ENCODE data around the gene KIAA1217. TPM values are rescaled to one million over a fixed set of nuclear protein-coding genes. Genes with fewer than 3 reads are reported as not detected.

Gene KIAA1217
- total RNA-seq, 1 donor = 0.21 TPM

GRCh38 chr10:24418532-24418931 lies 209.6 kb downstream of the KIAA1217 start:
- H3K4me3 ChIP-seq (ENCODE audit: low read length) = no peak overlapping the region
- no peaks in the 10 kb centered on the region for H3K4me1 ChIP-seq (ENCODE audit: insufficient read depth, low read length)
- H3K9me3 ChIP-seq (ENCODE audit: low read depth, low read length) = no peaks in the 10 kb centered on the region
- H3K27me3 ChIP-seq (ENCODE audit: insufficient read depth, low read length) = no peaks in the 10 kb centered on the region

- H3K4me1 ChIP-seq (ENCODE audit: insufficient read depth, low read length) = no peaks in the 10 kb centered on the region
- no peaks in the 10 kb centered on the region for H3K9me3 ChIP-seq (ENCODE audit: low read depth, low read length)
- H3K27me3 ChIP-seq (ENCODE audit: insufficient read depth, low read length) = no peaks in the 10 kb centered on the region
- H3K4me3 ChIP-seq (ENCODE audit: low read length) = no peak overlapping the region
Observed at GRCh38 chr10:24419066-24419465, 210.1 kb downstream of the KIAA1217 start.

- Histone ChIP-seq H3K27me3 (ENCODE audit: insufficient read depth, low read length) (no peaks in the 10 kb centered on the region), H3K9me3 (ENCODE audit: low read depth, low read length) (no peaks in the 10 kb centered on the region), H3K4me3 (ENCODE audit: low read length) (no peak overlapping the region), H3K4me1 (ENCODE audit: insufficient read depth, low read length) (no peaks in the 10 kb centered on the region)
Observed at GRCh38 chr10:24425151-24425550, 216.2 kb downstream of the KIAA1217 start.

GRCh38 chr10:24427678-24428409 lies 218.9 kb downstream of the KIAA1217 start:
- no peaks in the 10 kb centered on the region for H3K4me1 ChIP-seq (ENCODE audit: insufficient read depth, low read length)
- no peaks in the 10 kb centered on the region for H3K27me3 ChIP-seq (ENCODE audit: insufficient read depth, low read length)
- H3K4me3 ChIP-seq (ENCODE audit: low read length) = no peak overlapping the region
- no peaks in the 10 kb centered on the region for H3K9me3 ChIP-seq (ENCODE audit: low read depth, low read length)

GRCh38 chr10:24428410-24428782 lies 219.5 kb downstream of the KIAA1217 start:
- no peaks in the 10 kb centered on the region for H3K9me3 ChIP-seq (ENCODE audit: low read depth, low read length)
- H3K4me3 ChIP-seq (ENCODE audit: low read length) = no peak overlapping the region
- no peaks in the 10 kb centered on the region for H3K4me1 ChIP-seq (ENCODE audit: insufficient read depth, low read length)
- H3K27me3 ChIP-seq (ENCODE audit: insufficient read depth, low read length) = no peaks in the 10 kb centered on the region

GRCh38 chr10:24430591-24430990 lies 221.7 kb downstream of the KIAA1217 start:
- Histone ChIP-seq H3K9me3 (ENCODE audit: low read depth, low read length) (no peaks in the 10 kb centered on the region), H3K4me1 (ENCODE audit: insufficient read depth, low read length) (no peaks in the 10 kb centered on the region), H3K27me3 (ENCODE audit: insufficient read depth, low read length) (no peaks in the 10 kb centered on the region), H3K4me3 (ENCODE audit: low read length) (no peak overlapping the region)

GRCh38 chr10:24432478-24433416 lies 223.8 kb downstream of the KIAA1217 start:
- no peaks in the 10 kb centered on the region for H3K4me1 ChIP-seq (ENCODE audit: insufficient read depth, low read length)
- H3K9me3 ChIP-seq (ENCODE audit: low read depth, low read length) = no peaks in the 10 kb centered on the region
- no peak overlapping the region for H3K4me3 ChIP-seq (ENCODE audit: low read length)
- H3K27me3 ChIP-seq (ENCODE audit: insufficient read depth, low read length) = no peaks in the 10 kb centered on the region

- no peaks in the 10 kb centered on the region for H3K27me3 ChIP-seq (ENCODE audit: insufficient read depth, low read length)
- no peaks in the 10 kb centered on the region for H3K4me1 ChIP-seq (ENCODE audit: insufficient read depth, low read length)
- no peak overlapping the region for H3K4me3 ChIP-seq (ENCODE audit: low read length)
- H3K9me3 ChIP-seq (ENCODE audit: low read depth, low read length) = no peaks in the 10 kb centered on the region
Observed at GRCh38 chr10:24433705-24434104, 224.8 kb downstream of the KIAA1217 start.

GRCh38 chr10:24434961-24435360 lies 226.0 kb downstream of the KIAA1217 start:
- Histone ChIP-seq H3K4me1 (ENCODE audit: insufficient read depth, low read length) (no peaks in the 10 kb centered on the region), H3K9me3 (ENCODE audit: low read depth, low read length) (no peaks in the 10 kb centered on the region)

GRCh38 chr10:24435374-24435773 lies 226.4 kb downstream of the KIAA1217 start:
- Histone ChIP-seq H3K9me3 (ENCODE audit: low read depth, low read length) (no peaks in the 10 kb centered on the region), H3K4me1 (ENCODE audit: insufficient read depth, low read length) (no peaks in the 10 kb centered on the region), H3K4me3 (ENCODE audit: low read length) (no peak overlapping the region), H3K27me3 (ENCODE audit: insufficient read depth, low read length) (no peaks in the 10 kb centered on the region)

More at GRCh38 chr10:24434961-24435360, 226.0 kb downstream of the KIAA1217 start:
- Histone ChIP-seq H3K27me3 (ENCODE audit: insufficient read depth, low read length) (no peaks in the 10 kb centered on the region), H3K4me3 (ENCODE audit: low read length) (no peak overlapping the region)

GRCh38 chr10:24437302-24437701 lies 228.4 kb downstream of the KIAA1217 start:
- H3K4me1 ChIP-seq (ENCODE audit: insufficient read depth, low read length) = no peaks in the 10 kb centered on the region
- no peaks in the 10 kb centered on the region for H3K9me3 ChIP-seq (ENCODE audit: low read depth, low read length)
- H3K27me3 ChIP-seq (ENCODE audit: insufficient read depth, low read length) = no peaks in the 10 kb centered on the region
- H3K4me3 ChIP-seq (ENCODE audit: low read length) = no peak overlapping the region

- Histone ChIP-seq H3K4me3 (ENCODE audit: low read length) (no peak overlapping the region), H3K9me3 (ENCODE audit: low read depth, low read length) (no peaks in the 10 kb centered on the region), H3K4me1 (ENCODE audit: insufficient read depth, low read length) (no peaks in the 10 kb centered on the region), H3K27me3 (ENCODE audit: insufficient read depth, low read length) (no peaks in the 10 kb centered on the region)
Observed at GRCh38 chr10:24438800-24439199, 229.9 kb downstream of the KIAA1217 start.

- H3K9me3 ChIP-seq (ENCODE audit: low read depth, low read length) = no peaks in the 10 kb centered on the region
- no peaks in the 10 kb centered on the region for H3K27me3 ChIP-seq (ENCODE audit: insufficient read depth, low read length)
- H3K4me1 ChIP-seq (ENCODE audit: insufficient read depth, low read length) = no peaks in the 10 kb centered on the region
- no peak overlapping the region for H3K4me3 ChIP-seq (ENCODE audit: low read length)
Observed at GRCh38 chr10:24439935-24440334, 231.0 kb downstream of the KIAA1217 start.

- no peaks in the 10 kb centered on the region for H3K9me3 ChIP-seq (ENCODE audit: low read depth, low read length)
- H3K4me3 ChIP-seq (ENCODE audit: low read length) = no peak overlapping the region
- H3K4me1 ChIP-seq (ENCODE audit: insufficient read depth, low read length) = no peaks in the 10 kb centered on the region
- no peaks in the 10 kb centered on the region for H3K27me3 ChIP-seq (ENCODE audit: insufficient read depth, low read length)
Observed at GRCh38 chr10:24440817-24441797, 232.2 kb downstream of the KIAA1217 start.

All from mononuclear cell (primary cell).